DND-41 (cell line): ENCODE data around the gene KLK14.

Experiments used
- CTCF ChIP-seq: IDR thresholded peaks from 2 replicates; pipeline ENCODE4 v1.5.1; 2012; ENCODE audit warnings: borderline replicate concordance, low read length, moderate library complexity, mild to moderate bottlenecking; ENCODE audit not compliant: poor library complexity, severe bottlenecking; ENCODE audit errors: extremely low read depth
- EZH2 ChIP-seq: IDR thresholded peaks from 3 replicates; pipeline ENCODE4 v1.6.1; 2012; ENCODE audit warnings: borderline replicate concordance, low read depth, mild to moderate bottlenecking, moderate library complexity, low read length, inconsistent platforms; ENCODE audit not compliant: severe bottlenecking

DNA sequence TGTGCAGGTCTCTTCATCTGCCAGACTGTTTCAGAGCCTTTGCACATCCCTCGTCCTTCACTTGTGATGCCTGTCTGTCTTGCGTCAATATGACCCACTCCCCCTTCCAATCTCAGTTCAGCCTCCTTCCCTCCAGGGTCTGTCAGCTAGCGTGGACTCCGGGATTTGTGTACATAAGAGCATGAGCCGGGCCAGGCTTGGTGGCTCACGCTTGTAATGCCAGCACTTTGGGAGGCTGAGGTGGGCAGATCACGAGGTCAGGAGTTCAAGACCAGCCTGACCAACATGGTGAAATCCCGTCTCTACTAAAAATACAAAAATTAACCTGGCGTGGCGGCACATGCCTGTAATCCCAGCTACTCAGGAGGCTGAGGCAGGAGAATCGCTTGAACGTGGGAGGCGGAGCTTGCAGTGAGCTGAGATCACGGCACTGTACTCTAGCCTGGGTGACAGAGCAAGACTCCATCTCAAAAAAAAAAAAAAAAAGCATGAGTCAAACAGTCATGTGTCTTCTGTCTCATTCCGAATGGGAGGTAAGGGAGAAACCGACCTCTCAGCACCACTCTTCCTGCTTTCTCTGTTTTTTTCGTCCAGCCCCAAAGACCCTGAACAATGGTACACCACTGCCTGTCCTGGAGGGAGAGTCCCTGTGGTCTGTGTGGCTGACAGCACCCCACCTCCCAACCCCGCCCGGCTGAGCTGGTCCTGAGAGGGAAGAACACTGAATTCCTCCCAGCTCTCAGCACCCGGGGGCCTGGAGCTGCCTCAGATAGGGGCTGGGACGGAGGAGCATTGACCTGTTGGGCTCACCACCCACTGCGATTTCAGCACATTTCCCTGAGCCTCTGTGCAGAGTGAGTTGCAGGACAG lies 39.7 kb upstream of the KLK14 start:
- TF ChIP-seq CTCF: no peak
- TF ChIP-seq EZH2: no peak
